ENCODE results near the gene RALGPS1.

DNA sequence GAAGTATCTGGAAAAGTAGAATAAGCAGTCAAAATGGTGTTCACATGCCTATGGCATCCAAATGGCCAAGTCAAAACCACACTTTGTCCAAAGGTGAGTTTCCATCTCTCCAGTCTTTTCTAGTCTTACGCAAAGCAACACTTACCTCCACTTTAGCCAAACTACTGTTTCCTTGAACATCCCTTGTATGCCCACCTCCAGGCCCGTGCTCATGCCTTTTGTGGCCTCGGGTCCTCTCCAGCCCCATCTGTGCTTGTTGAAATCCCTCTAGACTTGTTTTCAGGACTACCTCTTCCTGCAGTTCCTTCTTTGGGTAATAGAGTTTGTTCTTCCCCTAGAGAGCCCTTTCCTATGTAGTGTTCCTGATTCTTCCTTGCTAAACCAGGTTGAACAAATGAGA is 146.8 kb downstream of the RALGPS1 start:
- TF ChIP-seq, protein P1, sequence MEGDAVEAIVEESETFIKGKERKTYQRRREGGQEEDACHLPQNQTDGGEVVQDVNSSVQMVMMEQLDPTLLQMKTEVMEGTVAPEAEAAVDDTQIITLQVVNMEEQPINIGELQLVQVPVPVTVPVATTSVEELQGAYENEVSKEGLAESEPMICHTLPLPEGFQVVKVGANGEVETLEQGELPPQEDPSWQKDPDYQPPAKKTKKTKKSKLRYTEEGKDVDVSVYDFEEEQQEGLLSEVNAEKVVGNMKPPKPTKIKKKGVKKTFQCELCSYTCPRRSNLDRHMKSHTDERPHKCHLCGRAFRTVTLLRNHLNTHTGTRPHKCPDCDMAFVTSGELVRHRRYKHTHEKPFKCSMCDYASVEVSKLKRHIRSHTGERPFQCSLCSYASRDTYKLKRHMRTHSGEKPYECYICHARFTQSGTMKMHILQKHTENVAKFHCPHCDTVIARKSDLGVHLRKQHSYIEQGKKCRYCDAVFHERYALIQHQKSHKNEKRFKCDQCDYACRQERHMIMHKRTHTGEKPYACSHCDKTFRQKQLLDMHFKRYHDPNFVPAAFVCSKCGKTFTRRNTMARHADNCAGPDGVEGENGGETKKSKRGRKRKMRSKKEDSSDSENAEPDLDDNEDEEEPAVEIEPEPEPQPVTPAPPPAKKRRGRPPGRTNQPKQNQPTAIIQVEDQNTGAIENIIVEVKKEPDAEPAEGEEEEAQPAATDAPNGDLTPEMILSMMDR (IDR thresholded peaks at IDR 0.05), result no peak
- no peak for TF ChIP-seq POLR2A (IDR thresholded peaks at IDR 0.05)
